Brain microvascular endothelial cell (primary cell): ENCODE results near the gene MFAP3.

Experiments used
- DNase-seq: peaks from one replicate; pipeline ENCODE4 v3.0.0-alpha.2; 2020
- H3K27ac ChIP-seq: fragments of 250-450 bp; sonication (Bioruptor Pico); 2 replicates; pipeline ENCODE4 v1.5.1; 2020; ENCODE audit warnings: mild to moderate bottlenecking, moderate library complexity
- H3K27me3 ChIP-seq: fragments of 250-450 bp; sonication (Bioruptor Pico); replicated peaks from 2 replicates; pipeline ENCODE4 v1.5.1; 2020; ENCODE audit warnings: mild to moderate bottlenecking
- H3K36me3 ChIP-seq: fragments of 250-450 bp; sonication (Bioruptor Pico); replicated peaks from 2 replicates; pipeline ENCODE4 v1.5.1; 2020; ENCODE audit warnings: mild to moderate bottlenecking
- H3K4me3 ChIP-seq: 2 replicates; pipeline ENCODE4 v1.5.1; 2011; ENCODE audit warnings: low read depth, mild to moderate bottlenecking, control low read depth, low read length, moderate library complexity
- in situ Hi-C: cut with HindIII; loops from 2 replicates; pipeline ENCODE4 v1.10.0; 2017; ENCODE audit warnings: low sequenced_read_pairs, low pct_ligation_motif_present
- TF ChIP-seq, protein P1 (sequence below): IDR thresholded peaks from 2 replicates; pipeline ENCODE4 v1.5.1; 2011; ENCODE audit warnings: low read depth, mild to moderate bottlenecking, moderate library complexity, low read length, control low read depth, inconsistent platforms; ENCODE audit errors: missing control alignments

MFAP3 gene

DNA sequence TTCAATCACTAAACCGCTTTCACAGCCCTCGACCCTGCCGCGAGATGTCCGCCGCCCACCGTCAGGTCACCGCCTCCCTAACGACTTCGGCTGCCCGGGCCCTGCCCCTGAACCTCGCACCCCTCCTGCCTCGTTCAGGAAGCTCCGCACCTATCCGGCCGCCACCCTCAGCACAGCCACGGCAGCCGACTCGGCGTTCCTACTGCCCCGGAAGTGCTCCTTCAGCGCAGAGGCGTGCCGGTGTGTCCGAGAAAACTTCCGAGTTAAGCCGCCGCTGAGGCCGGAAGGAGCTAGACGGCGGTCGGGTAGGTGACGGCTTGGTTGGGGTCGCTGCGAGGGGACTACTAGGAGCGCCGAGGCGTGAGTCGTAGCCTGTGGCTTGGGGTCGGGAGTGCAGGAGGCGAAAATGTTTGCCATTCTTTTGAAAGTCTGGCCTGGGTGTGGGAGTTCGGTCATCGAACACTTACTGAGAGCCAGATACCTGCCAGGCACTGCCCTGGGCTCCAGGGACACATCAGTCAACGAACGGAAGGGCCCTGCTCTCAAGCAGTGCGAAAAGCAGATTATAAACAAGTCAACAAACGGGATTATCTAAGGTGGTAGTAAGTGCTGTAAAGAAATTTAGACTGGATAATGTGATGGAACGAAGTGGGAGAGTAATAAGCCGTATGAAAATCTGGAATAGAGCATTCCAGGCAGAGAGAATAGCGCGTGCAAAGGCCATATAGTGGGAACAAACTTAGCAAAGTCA, at the start of gene MFAP3, which contains the start of gene FAM114A2:
Gene MFAP3 (plus strand): TSS at position 261 of the 751 bp plus-strand sequence. CDS start 10,756 bp downstream, outside the sequence.
Gene FAM114A2 (minus strand): TSS at position 204 of the 751 bp plus-strand sequence. CDS start 3,957 bp downstream, outside the sequence.
- DNase-seq = peak; percentile 85
- H3K27ac ChIP-seq = peak within 1 kb of the TSS; percentile 77
- TF ChIP-seq, protein P1, sequence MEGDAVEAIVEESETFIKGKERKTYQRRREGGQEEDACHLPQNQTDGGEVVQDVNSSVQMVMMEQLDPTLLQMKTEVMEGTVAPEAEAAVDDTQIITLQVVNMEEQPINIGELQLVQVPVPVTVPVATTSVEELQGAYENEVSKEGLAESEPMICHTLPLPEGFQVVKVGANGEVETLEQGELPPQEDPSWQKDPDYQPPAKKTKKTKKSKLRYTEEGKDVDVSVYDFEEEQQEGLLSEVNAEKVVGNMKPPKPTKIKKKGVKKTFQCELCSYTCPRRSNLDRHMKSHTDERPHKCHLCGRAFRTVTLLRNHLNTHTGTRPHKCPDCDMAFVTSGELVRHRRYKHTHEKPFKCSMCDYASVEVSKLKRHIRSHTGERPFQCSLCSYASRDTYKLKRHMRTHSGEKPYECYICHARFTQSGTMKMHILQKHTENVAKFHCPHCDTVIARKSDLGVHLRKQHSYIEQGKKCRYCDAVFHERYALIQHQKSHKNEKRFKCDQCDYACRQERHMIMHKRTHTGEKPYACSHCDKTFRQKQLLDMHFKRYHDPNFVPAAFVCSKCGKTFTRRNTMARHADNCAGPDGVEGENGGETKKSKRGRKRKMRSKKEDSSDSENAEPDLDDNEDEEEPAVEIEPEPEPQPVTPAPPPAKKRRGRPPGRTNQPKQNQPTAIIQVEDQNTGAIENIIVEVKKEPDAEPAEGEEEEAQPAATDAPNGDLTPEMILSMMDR = no peak
- no peaks in the 10 kb centered on the region for H3K27me3 ChIP-seq
- peak within 1 kb of the TSS; percentile 95 for H3K4me3 ChIP-seq
- no peaks in the 10 kb centered on the region for H3K36me3 ChIP-seq
- in situ Hi-C loops = no loop called here

DNA sequence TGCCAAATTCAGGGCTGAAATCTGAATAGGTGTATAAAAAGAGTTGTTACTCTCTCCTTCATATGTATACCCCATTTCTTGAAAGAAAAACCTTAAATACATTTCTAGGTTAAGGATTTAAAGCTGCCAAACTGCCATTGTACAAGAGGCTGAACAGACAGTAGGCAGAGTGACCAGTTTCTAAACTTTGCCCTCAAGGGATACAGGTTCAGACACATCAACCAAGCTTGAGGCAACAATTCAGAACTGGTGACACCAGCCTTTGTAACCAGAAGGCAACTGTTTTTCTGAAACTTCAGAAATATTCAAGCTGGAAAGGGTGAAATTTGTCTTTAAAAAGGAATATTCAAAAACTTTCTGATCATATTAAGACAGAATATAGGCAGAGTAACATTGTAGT, 47.6 kb upstream of the MFAP3 start:
- TF ChIP-seq, protein P1 = no peak
- Histone ChIP-seq H3K27ac (no peak overlapping the region), H3K4me3 (no peak overlapping the region), H3K27me3 (no peaks in the 10 kb centered on the region), H3K36me3 (no peaks in the 10 kb centered on the region)
- in situ Hi-C loops = no loop called here
- no peak for DNase-seq

DNA sequence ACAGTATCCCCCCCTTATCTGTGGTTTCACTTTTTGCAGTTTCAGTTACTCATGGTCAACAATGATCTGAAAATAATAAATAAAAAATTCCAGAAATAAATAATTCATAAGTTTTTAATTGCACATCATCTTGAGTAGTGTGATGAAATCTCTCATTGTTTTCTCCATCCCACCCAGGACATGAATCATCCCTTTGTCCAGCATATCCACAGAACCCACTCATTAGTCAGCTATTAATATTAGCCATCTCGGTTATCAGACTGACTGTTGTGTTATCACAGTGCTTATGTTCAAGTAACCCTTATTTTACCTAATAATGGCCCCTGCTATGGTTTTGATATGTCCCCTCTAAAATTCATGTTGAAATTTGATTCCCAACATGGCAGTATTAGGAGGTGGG, 40.8 kb upstream of the MFAP3 start:
- Histone ChIP-seq H3K27ac (no peak overlapping the region), H3K4me3 (no peak overlapping the region), H3K27me3 (no peaks in the 10 kb centered on the region), H3K36me3 (no peaks in the 10 kb centered on the region)
- in situ Hi-C loops = no loop called here
- DNase-seq = no peak
- TF ChIP-seq, protein P1 = no peak

DNA sequence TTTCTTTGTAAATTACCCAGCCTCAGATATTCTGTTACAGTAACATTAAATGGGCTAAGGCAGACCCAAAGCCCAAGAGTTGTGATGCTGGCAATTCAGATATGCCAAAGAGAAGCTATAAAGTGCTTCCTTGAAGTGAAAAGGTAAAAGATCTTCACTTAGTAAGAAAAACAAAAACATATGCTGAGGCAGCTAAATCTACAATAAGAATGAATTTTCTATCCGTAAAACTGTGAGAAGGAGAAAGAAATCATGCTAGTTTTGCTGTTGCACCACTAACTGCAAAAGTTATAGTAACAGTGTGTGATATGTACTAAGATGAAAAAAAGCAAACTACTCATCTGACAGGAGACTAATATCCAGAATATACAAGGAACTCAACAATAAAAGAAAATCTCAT, 40.0 kb upstream of the MFAP3 start:
- no peak overlapping the region for H3K27ac ChIP-seq
- H3K36me3 ChIP-seq = no peaks in the 10 kb centered on the region
- H3K4me3 ChIP-seq = no peak overlapping the region
- in situ Hi-C loops = no loop called here
- H3K27me3 ChIP-seq = no peaks in the 10 kb centered on the region
- no peak for DNase-seq
- TF ChIP-seq, protein P1 = no peak

DNA sequence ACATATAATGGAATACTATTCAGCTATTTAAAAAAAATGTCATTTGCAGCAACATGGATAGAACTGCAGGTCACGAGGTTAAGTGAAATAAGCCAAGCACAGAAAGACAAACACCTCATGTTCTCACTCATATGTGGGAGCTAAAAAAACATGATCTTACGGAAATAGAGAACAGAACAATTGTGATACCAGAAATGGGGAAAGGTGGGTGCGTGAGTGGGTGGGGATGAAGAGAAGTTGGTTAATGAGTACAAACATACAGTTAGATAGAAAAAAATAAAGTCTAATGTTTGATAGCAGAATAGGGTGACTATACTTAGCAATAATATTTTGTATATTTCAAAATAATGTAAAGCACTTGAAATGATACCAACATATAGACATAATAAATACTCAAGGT, 38.8 kb upstream of the MFAP3 start:
- H3K27me3 ChIP-seq = no peaks in the 10 kb centered on the region
- TF ChIP-seq, protein P1 = no peak
- in situ Hi-C loops = no loop called here
- no peak for DNase-seq
- H3K27ac ChIP-seq = no peak overlapping the region
- H3K4me3 ChIP-seq = no peak overlapping the region
- H3K36me3 ChIP-seq = no peaks in the 10 kb centered on the region
